Measurements from ENCODE around the gene PLXNA4.

Gene PLXNA4

GRCh38 chr7:132446666-132447278 lies 129.5 kb downstream of the PLXNA4 start:
- H3K9me3 Mint-ChIP-seq = no peaks in the 10 kb centered on the region
- peaks cover 3% of the 10 kb centered on the region for H3K36me3 Mint-ChIP-seq
- H3K27ac Mint-ChIP-seq = no peak overlapping the region
- no peak overlapping the region for H3K4me3 Mint-ChIP-seq
- peaks cover 45% of the 10 kb centered on the region for H3K4me1 Mint-ChIP-seq
- H3K27me3 Mint-ChIP-seq = no peaks in the 10 kb centered on the region

GRCh38 chr7:132446260-132446659 lies 130.0 kb downstream of the PLXNA4 start:
- H3K4me3 Mint-ChIP-seq = no peak overlapping the region
- no peaks in the 10 kb centered on the region for H3K27me3 Mint-ChIP-seq
- peaks cover 43% of the 10 kb centered on the region for H3K4me1 Mint-ChIP-seq
- no peak overlapping the region for H3K27ac Mint-ChIP-seq
- peaks cover 3% of the 10 kb centered on the region for H3K36me3 Mint-ChIP-seq
- no peaks in the 10 kb centered on the region for H3K9me3 Mint-ChIP-seq

GRCh38 chr7:132443761-132444520 lies 132.3 kb downstream of the PLXNA4 start:
- Mint-ChIP-seq H3K4me3 (no peak overlapping the region), H3K27ac (no peak overlapping the region), H3K4me1 (peaks cover 48% of the 10 kb centered on the region), H3K27me3 (no peaks in the 10 kb centered on the region), H3K36me3 (peaks cover 3% of the 10 kb centered on the region), H3K9me3 (no peaks in the 10 kb centered on the region)

GRCh38 chr7:132441935-132442334 lies 134.3 kb downstream of the PLXNA4 start:
- Mint-ChIP-seq H3K27ac (no peak overlapping the region), H3K4me3 (no peak overlapping the region), H3K9me3 (no peaks in the 10 kb centered on the region), H3K27me3 (no peaks in the 10 kb centered on the region), H3K36me3 (peaks cover 3% of the 10 kb centered on the region), H3K4me1 (peaks cover 65% of the 10 kb centered on the region)

GRCh38 chr7:132440151-132440550 lies 136.1 kb downstream of the PLXNA4 start:
- Mint-ChIP-seq H3K27me3 (no peaks in the 10 kb centered on the region), H3K4me1 (peaks cover 68% of the 10 kb centered on the region), H3K27ac (peak overlapping the region; percentile 8), H3K9me3 (no peaks in the 10 kb centered on the region), H3K36me3 (peaks cover 1% of the 10 kb centered on the region), H3K4me3 (no peak overlapping the region)

GRCh38 chr7:132438926-132439325 lies 137.3 kb downstream of the PLXNA4 start:
- Mint-ChIP-seq H3K27ac (no peak overlapping the region), H3K27me3 (no peaks in the 10 kb centered on the region), H3K9me3 (no peaks in the 10 kb centered on the region), H3K4me3 (no peak overlapping the region), H3K36me3 (no peaks in the 10 kb centered on the region), H3K4me1 (peaks cover 75% of the 10 kb centered on the region)

GRCh38 chr7:132437730-132438129 lies 138.5 kb downstream of the PLXNA4 start:
- Mint-ChIP-seq H3K27me3 (no peaks in the 10 kb centered on the region), H3K4me3 (peak overlapping the region; percentile 23), H3K27ac (peak overlapping the region; percentile 71), H3K9me3 (no peaks in the 10 kb centered on the region), H3K36me3 (no peaks in the 10 kb centered on the region), H3K4me1 (peaks cover 84% of the 10 kb centered on the region)

GRCh38 chr7:132436121-132436520 lies 140.1 kb downstream of the PLXNA4 start:
- Mint-ChIP-seq H3K9me3 (no peaks in the 10 kb centered on the region), H3K27me3 (no peaks in the 10 kb centered on the region), H3K36me3 (no peaks in the 10 kb centered on the region), H3K4me3 (peak overlapping the region; percentile 12), H3K4me1 (peaks cover 99% of the 10 kb centered on the region), H3K27ac (peak overlapping the region; percentile 53)

GRCh38 chr7:132435016-132435990 lies 141.0 kb downstream of the PLXNA4 start:
- Mint-ChIP-seq H3K27me3 (no peaks in the 10 kb centered on the region), H3K4me1 (peaks cover 100% of the 10 kb centered on the region), H3K27ac (peak overlapping the region; percentile 18), H3K36me3 (no peaks in the 10 kb centered on the region), H3K9me3 (no peaks in the 10 kb centered on the region), H3K4me3 (peak overlapping the region; percentile 19)

- Mint-ChIP-seq H3K27ac (peak overlapping the region; percentile 6), H3K36me3 (no peaks in the 10 kb centered on the region), H3K27me3 (no peaks in the 10 kb centered on the region), H3K9me3 (no peaks in the 10 kb centered on the region), H3K4me1 (peaks cover 96% of the 10 kb centered on the region), H3K4me3 (no peak overlapping the region)
Measured at GRCh38 chr7:132434041-132434440, 142.2 kb downstream of the PLXNA4 start.

- Mint-ChIP-seq H3K4me3 (no peak overlapping the region), H3K9me3 (no peaks in the 10 kb centered on the region), H3K27ac (peak overlapping the region; percentile 60)
Measured at GRCh38 chr7:132433301-132433700, 143.0 kb downstream of the PLXNA4 start.

GRCh38 chr7:132430861-132431822 lies 145.1 kb downstream of the PLXNA4 start:
- no peaks in the 10 kb centered on the region for H3K9me3 Mint-ChIP-seq
- no peaks in the 10 kb centered on the region for H3K27me3 Mint-ChIP-seq
- peak overlapping the region; percentile 93 for H3K27ac Mint-ChIP-seq
- H3K4me1 Mint-ChIP-seq = peaks cover 82% of the 10 kb centered on the region
- no peaks in the 10 kb centered on the region for H3K36me3 Mint-ChIP-seq
- peak overlapping the region; percentile 5 for H3K4me3 Mint-ChIP-seq

More at GRCh38 chr7:132433301-132433700, 143.0 kb downstream of the PLXNA4 start:
- Mint-ChIP-seq H3K4me1 (peaks cover 95% of the 10 kb centered on the region), H3K27me3 (no peaks in the 10 kb centered on the region), H3K36me3 (no peaks in the 10 kb centered on the region)

- H3K36me3 Mint-ChIP-seq = no peaks in the 10 kb centered on the region
- H3K27ac Mint-ChIP-seq = peak overlapping the region; percentile 66
- peaks cover 81% of the 10 kb centered on the region for H3K4me1 Mint-ChIP-seq
- H3K9me3 Mint-ChIP-seq = no peaks in the 10 kb centered on the region
- H3K27me3 Mint-ChIP-seq = no peaks in the 10 kb centered on the region
- H3K4me3 Mint-ChIP-seq = peak overlapping the region; percentile 5
Measured at GRCh38 chr7:132430041-132430855, 146.0 kb downstream of the PLXNA4 start.

- Mint-ChIP-seq H3K36me3 (no peaks in the 10 kb centered on the region), H3K4me1 (peaks cover 74% of the 10 kb centered on the region), H3K4me3 (no peak overlapping the region), H3K27ac (no peak overlapping the region), H3K27me3 (no peaks in the 10 kb centered on the region), H3K9me3 (no peaks in the 10 kb centered on the region)
Measured at GRCh38 chr7:132429181-132429580, 147.1 kb downstream of the PLXNA4 start.
